Activated gamma-delta T cell (primary cell): ENCODE results near the gene CYP26C1.

Experiments
- DNase-seq: peaks from one replicate; lab custom pipeline; 2025; lab: John Stamatoyannopoulos, UW

CYP26C1 gene

DNA sequence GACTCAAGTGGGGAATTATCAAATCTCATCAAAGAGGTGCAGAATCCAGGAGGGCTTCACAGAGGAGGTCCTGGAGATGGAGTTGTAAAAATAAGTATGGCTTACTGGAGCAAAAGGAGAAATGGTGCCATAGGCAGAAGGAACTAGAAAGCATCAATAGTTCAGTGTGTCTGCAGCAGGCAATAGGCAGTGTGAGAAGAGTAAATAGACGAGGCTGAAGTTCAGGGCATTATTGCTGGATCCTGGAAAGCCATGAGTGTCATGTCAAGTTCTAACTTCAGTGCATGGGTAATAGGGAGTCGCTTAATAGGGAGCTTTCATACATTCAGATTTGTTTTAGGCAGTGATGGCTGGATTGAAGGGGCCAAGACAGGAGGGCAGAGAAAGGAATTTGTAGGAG, 52.4 kb downstream of the CYP26C1 start:
- no peak for DNase-seq

DNA sequence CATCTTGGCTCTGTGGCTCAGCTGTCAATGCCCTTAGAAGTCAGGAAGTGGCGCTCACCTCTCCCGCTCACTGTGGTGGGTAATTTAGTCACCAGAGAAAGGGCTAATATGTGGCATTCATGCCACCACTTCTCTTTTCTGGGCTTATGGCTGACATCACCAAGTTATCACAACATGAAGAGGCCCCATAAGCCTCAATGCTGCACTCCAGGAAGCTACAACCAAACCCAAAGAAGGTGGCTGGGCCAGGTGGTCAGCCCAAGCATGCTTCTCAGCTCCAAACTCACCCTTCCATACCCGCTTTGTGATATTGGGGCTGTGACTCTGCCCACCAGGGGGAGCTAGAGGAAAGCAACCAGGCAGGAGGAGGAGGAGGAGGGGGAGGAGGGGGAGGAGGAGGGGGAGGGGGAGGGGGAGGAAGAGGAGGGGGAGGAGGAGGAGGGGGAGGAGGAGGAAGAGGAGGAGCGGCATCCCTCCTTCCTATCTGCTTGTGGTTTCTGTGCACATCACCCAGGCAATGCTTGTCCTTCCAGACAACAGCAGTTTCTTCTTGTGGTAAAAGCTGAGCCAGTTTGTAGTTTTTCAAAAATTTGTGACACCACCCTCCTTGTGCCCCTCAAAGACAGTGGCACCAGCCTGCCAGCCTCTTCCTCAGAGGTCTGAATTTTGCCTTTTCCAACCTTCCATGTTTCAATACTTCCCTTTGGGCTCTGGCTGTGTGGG, 55.2 kb downstream of the CYP26C1 start:
- no peak for DNase-seq
